ENCODE results near the gene SH3PXD2A. TPM values are rescaled to one million over a fixed set of nuclear protein-coding genes. Genes with fewer than 3 reads are reported as not detected.
A peak's percentile ranks its signal among the peaks of the same experiment; 100 is the strongest.

Gene SH3PXD2A
- total RNA-seq, 1 experiment from 2014 or later, result 13.2 TPM

- intact Hi-C loops (cut with micrococcal nuclease), result loop anchor here (10.0 kb wide), 2 partner anchors 70 to 260 kb away; no protein-coding TSS in a partner anchor
- ChIA-PET POLR2A (interaction anchor here (0.5 to 8.4 kb wide), 19 partner anchors 17 to 405 kb away, joined by 3 to 85 read pairs (median 4); no protein-coding TSS in a partner anchor), CTCF (interaction anchor here (0.5 to 6.7 kb wide), 21 partner anchors 8 to 323 kb away, joined by 3 to 95 read pairs (median 4); no protein-coding TSS in a partner anchor)
- H3K4me1 Mint-ChIP-seq (ENCODE audit: insufficient read depth, unreplicated experiment), result peaks cover 32% of the 10 kb centered on the region
- no peak overlapping the region for H3K27ac Mint-ChIP-seq (ENCODE audit: low read depth, unreplicated experiment)
- peak overlapping the region; percentile 74 for H3K4me3 Mint-ChIP-seq (ENCODE audit: unreplicated experiment)
- H3K9me3 Mint-ChIP-seq (ENCODE audit: unreplicated experiment), result no peaks in the 10 kb centered on the region
- no peaks in the 10 kb centered on the region for H3K27me3 Mint-ChIP-seq (ENCODE audit: insufficient read depth, unreplicated experiment)
- peak; percentile 4 for TF ChIP-seq CTCF (IDR thresholded peaks at IDR 0.05; ENCODE audit: unreplicated experiment)
- BruUV-seq (replicated peaks), result no TSS peak
- H3K36me3 Mint-ChIP-seq (ENCODE audit: insufficient read depth, unreplicated experiment), result no peaks in the 10 kb centered on the region
- peak; percentile 23 for DNase-seq (ENCODE audit: unreplicated experiment)
Observed at GRCh38 chr10:103854686-103855391, 537 bp downstream of the SH3PXD2A start.

- Mint-ChIP-seq H3K27me3 (ENCODE audit: insufficient read depth, unreplicated experiment) (no peaks in the 10 kb centered on the region), H3K36me3 (ENCODE audit: insufficient read depth, unreplicated experiment) (no peaks in the 10 kb centered on the region), H3K27ac (ENCODE audit: low read depth, unreplicated experiment) (no peak overlapping the region), H3K9me3 (ENCODE audit: unreplicated experiment) (no peaks in the 10 kb centered on the region), H3K4me3 (ENCODE audit: unreplicated experiment) (peak overlapping the region; percentile 74), H3K4me1 (ENCODE audit: insufficient read depth, unreplicated experiment) (peaks cover 32% of the 10 kb centered on the region)
- ChIA-PET CTCF (interaction anchor here (0.7 to 6.7 kb wide), 20 partner anchors 8 to 155 kb away, joined by 3 to 95 read pairs (median 4); no protein-coding TSS in a partner anchor), POLR2A (interaction anchor here (0.7 to 8.4 kb wide), 18 partner anchors 17 to 458 kb away, joined by 3 to 85 read pairs (median 4); partner anchors contain the start of genes ATP5MK and PDCD11)
- intact Hi-C loops (cut with micrococcal nuclease), result loop anchor here (10.0 kb wide), 2 partner anchors 69 to 259 kb away; no protein-coding TSS in a partner anchor
- BruUV-seq (replicated peaks), result no TSS peak
- DNase-seq (ENCODE audit: unreplicated experiment), result no peak
- TF ChIP-seq CTCF (IDR thresholded peaks at IDR 0.05; ENCODE audit: unreplicated experiment), result no peak
Observed at GRCh38 chr10:103854265-103854685, 1.1 kb downstream of the SH3PXD2A start.

- no peaks in the 10 kb centered on the region for H3K27me3 Mint-ChIP-seq (ENCODE audit: insufficient read depth, unreplicated experiment)
- intact Hi-C loops (cut with micrococcal nuclease), result loop anchor here (10.0 kb wide), 2 partner anchors 69 to 259 kb away; no protein-coding TSS in a partner anchor
Observed at GRCh38 chr10:103853428-103854264, 1.7 kb downstream of the SH3PXD2A start.

More at GRCh38 chr10:103853428-103854264, 1.7 kb downstream of the SH3PXD2A start:
- ChIA-PET CTCF (interaction anchor here (0.6 to 6.7 kb wide), 16 partner anchors 10 to 167 kb away, joined by 3 to 95 read pairs (median 6); no protein-coding TSS in a partner anchor), POLR2A (interaction anchor here (0.6 to 8.4 kb wide), 16 partner anchors 18 to 457 kb away, joined by 3 to 85 read pairs (median 4); partner anchors contain the start of genes ATP5MK and PDCD11)
- H3K4me1 Mint-ChIP-seq (ENCODE audit: insufficient read depth, unreplicated experiment), result peaks cover 31% of the 10 kb centered on the region
- peak overlapping the region; percentile 74 for H3K4me3 Mint-ChIP-seq (ENCODE audit: unreplicated experiment)
- no peak for TF ChIP-seq CTCF (IDR thresholded peaks at IDR 0.05; ENCODE audit: unreplicated experiment)
- no peaks in the 10 kb centered on the region for H3K9me3 Mint-ChIP-seq (ENCODE audit: unreplicated experiment)
- H3K27ac Mint-ChIP-seq (ENCODE audit: low read depth, unreplicated experiment), result no peak overlapping the region
- peaks cover 2% of the 10 kb centered on the region for H3K36me3 Mint-ChIP-seq (ENCODE audit: insufficient read depth, unreplicated experiment)
- TSS peak; percentile 10 for BruUV-seq (replicated peaks)
- no peak for DNase-seq (ENCODE audit: unreplicated experiment)

Data from MCF 10A (cell line).